CD4-positive, CD25-positive, alpha-beta regulatory T cell (primary cell): Measurements from ENCODE around the gene ART1. TPM values are rescaled to one million over a fixed set of nuclear protein-coding genes. Genes with fewer than 3 reads are reported as not detected.
A peak's percentile ranks its signal among the peaks of the same experiment; 100 is the strongest.

ENCODE experiments used
- ATAC-seq, 2 donors: fragments of 150-1000 bp; cut with Tn5 transposase; one replicate each; pipeline ENCODE4 v1.10.0; 2021; ENCODE audit warnings: low read depth in 2 of 2, moderate number of reproducible peaks in 2 of 2, moderate library complexity in 1 of 2
- DNase-seq, 3 donors: peaks; one replicate each; pipeline versions ENCODE4 v3.0.0 to v3.0.0-alpha.2; 2012 to 2022; ENCODE audit warnings: mixed read lengths in 1 of 3
- H3K27ac ChIP-seq: one replicate; pipeline ENCODE4 v1.7.0; 2013; ENCODE audit warnings: mild to moderate bottlenecking, low read length; ENCODE audit not compliant: insufficient read depth, poor library complexity, severe bottlenecking
- H3K27me3 ChIP-seq: one replicate; pipeline ENCODE4 v1.7.0; 2013; ENCODE audit warnings: low read length; ENCODE audit not compliant: control insufficient read depth, insufficient read depth
- H3K36me3 ChIP-seq: one replicate; pipeline ENCODE4 v1.7.0; 2013; ENCODE audit warnings: mild to moderate bottlenecking, low read length, moderate library complexity; ENCODE audit not compliant: control insufficient read depth, insufficient read depth
- H3K4me1 ChIP-seq: 2 replicates; pipeline ENCODE4 v1.7.0; 2013; ENCODE audit warnings: mild to moderate bottlenecking, low read length; ENCODE audit not compliant: insufficient read depth, control insufficient read depth, poor library complexity, severe bottlenecking
- H3K4me3 ChIP-seq: one replicate; pipeline ENCODE4 v1.7.0; 2013; ENCODE audit warnings: low read depth, mild to moderate bottlenecking, low read length, moderate library complexity
- H3K9me3 ChIP-seq, 2 experiments: 1 replicate in 1 of 2; 2 replicates in 1 of 2; pipeline ENCODE4 v1.7.0; 2013; ENCODE audit warnings: low read length in 2 of 2, mild to moderate bottlenecking in 1 of 2, moderate library complexity in 1 of 2; ENCODE audit not compliant: control insufficient read depth in 2 of 2
- H3K27ac Mint-ChIP-seq, 3 donors: one replicate each; pipeline ENCODE4 v1.8.0; 2020 to 2022; ENCODE audit warnings: mild to moderate bottlenecking in 3 of 3, mixed read lengths in 3 of 3, moderate library complexity in 2 of 3
- H3K27me3 Mint-ChIP-seq: one replicate; pipeline ENCODE4 v1.8.0; 2022; ENCODE audit warnings: mild to moderate bottlenecking, mixed read lengths
- H3K36me3 Mint-ChIP-seq: one replicate; pipeline ENCODE4 v1.8.0; 2020; ENCODE audit warnings: mixed read lengths
- H3K4me1 Mint-ChIP-seq, 4 donors: one replicate each; pipeline ENCODE4 v1.8.0; 2020 to 2022; ENCODE audit warnings: mixed read lengths in 4 of 4, mild to moderate bottlenecking in 1 of 4
- H3K4me3 Mint-ChIP-seq, 4 donors: one replicate each; pipeline ENCODE4 v1.8.0; 2020 to 2022; ENCODE audit warnings: mild to moderate bottlenecking in 4 of 4, mixed read lengths in 4 of 4, moderate library complexity in 3 of 4
- H3K9me3 Mint-ChIP-seq, 7 donors: one replicate each; pipeline ENCODE4 v1.8.0; 2020 to 2022; ENCODE audit warnings: mixed read lengths in 7 of 7, mild to moderate bottlenecking in 3 of 7, moderate library complexity in 2 of 7
- polyA plus RNA-seq, 4 donors: library from polyadenylated mRNA; unstranded; fragments of 300-500 nt; fragmentation: Illumina TruSeq; gene quantifications; one replicate each; pipeline ENCODE4 v1.2.3, GENCODE V29; 2021
- total RNA-seq: library from RNA; stranded (reverse); gene quantifications from one replicate; pipeline ENCODE4 v1.2.3, GENCODE V29; 2022

Gene ART1
- total and polyA plus RNA-seq, 5 donors from 2014 or later = not detected

DNA sequence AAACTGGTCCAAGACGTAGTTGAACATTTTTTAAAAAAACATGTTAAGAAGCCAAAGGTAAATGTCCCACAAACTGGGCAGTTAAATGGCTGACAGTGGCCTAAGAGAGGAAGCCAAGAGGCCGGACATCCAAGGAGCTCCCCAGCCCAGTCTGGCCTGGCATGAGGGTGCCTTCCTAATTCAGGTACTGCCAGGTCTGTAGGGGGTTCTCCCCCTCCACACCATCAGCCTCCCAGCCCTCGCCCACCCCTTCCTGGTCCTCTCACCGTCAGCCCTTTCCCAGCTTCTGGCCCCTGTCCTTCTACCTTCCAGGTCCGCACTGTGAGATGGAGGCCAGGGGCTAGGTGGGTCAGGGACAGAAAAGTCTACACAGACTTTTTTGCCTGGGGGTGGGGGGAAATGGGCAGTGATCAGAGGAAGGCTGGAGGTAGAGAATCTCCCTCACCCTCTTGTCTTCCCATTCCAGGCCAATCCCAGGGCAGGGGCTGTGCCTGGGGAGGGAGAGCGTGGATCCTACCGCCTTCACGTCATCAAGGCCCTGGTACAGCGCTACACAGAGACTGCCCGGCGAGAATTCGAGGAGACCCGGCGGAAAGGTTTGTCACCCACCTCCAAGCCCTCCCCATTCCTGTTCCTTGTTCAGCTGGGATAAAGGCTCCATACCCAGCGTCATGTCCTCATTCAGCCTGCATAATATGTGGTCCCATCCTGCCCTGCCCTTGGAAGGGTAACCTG lies 9.1 kb upstream of the ART1 start:
- Mint-ChIP-seq H3K27me3 (peaks cover 14% of the 10 kb centered on the region), H3K36me3 (no peaks in the 10 kb centered on the region), H3K27ac (no peak overlapping the region), H3K4me3 (no peak overlapping the region), H3K9me3 (no peaks in the 10 kb centered on the region), H3K4me1 (no peaks in the 10 kb centered on the region)
- no peaks in the 10 kb centered on the region for H3K27me3 ChIP-seq
- no peaks in the 10 kb centered on the region for H3K4me1 ChIP-seq
- H3K4me3 ChIP-seq = no peak overlapping the region
- ATAC-seq (no peak), DNase-seq (no peak)
- no peaks in the 10 kb centered on the region for H3K9me3 ChIP-seq
- no peak overlapping the region for H3K27ac ChIP-seq
- H3K36me3 ChIP-seq = no peaks in the 10 kb centered on the region

GRCh38 chr11:3637201-3637600 lies 7.7 kb upstream of the ART1 start:
- no peaks in the 10 kb centered on the region for H3K9me3 Mint-ChIP-seq
- no peak overlapping the region for H3K4me3 ChIP-seq
- H3K27ac Mint-ChIP-seq = no peak overlapping the region
- H3K36me3 ChIP-seq = no peaks in the 10 kb centered on the region
- H3K4me3 Mint-ChIP-seq = no peak overlapping the region
- H3K27me3 Mint-ChIP-seq = peaks cover 14% of the 10 kb centered on the region
- H3K27ac ChIP-seq = no peak overlapping the region
- H3K9me3 ChIP-seq = no peaks in the 10 kb centered on the region
- no peaks in the 10 kb centered on the region for H3K36me3 Mint-ChIP-seq
- H3K27me3 ChIP-seq = no peaks in the 10 kb centered on the region
- peaks cover 5% of the 10 kb centered on the region for H3K4me1 ChIP-seq
- DNase-seq (no peak), ATAC-seq (no peak)
- H3K4me1 Mint-ChIP-seq = peaks cover 0 to 6% (median 0%) of the 10 kb centered on the region in 4 donors

- H3K27ac Mint-ChIP-seq = no peak overlapping the region
- Histone ChIP-seq H3K27ac (no peak overlapping the region), H3K4me3 (no peak overlapping the region), H3K4me1 (peaks cover 14% of the 10 kb centered on the region), H3K27me3 (peaks cover 4% of the 10 kb centered on the region), H3K36me3 (no peaks in the 10 kb centered on the region), H3K9me3 (no peaks in the 10 kb centered on the region)
- peaks cover 0 to 10% (median 2%) of the 10 kb centered on the region in 4 donors for H3K4me1 Mint-ChIP-seq
- no peaks in the 10 kb centered on the region for H3K9me3 Mint-ChIP-seq
- peaks cover 21% of the 10 kb centered on the region for H3K27me3 Mint-ChIP-seq
- DNase-seq = no peak
- no peaks in the 10 kb centered on the region for H3K36me3 Mint-ChIP-seq
- no peak for ATAC-seq
- no peak overlapping the region for H3K4me3 Mint-ChIP-seq
These were observed 6.4 kb upstream of the ART1 start for GRCh38 chr11:3638513-3638912.

- DNase-seq = no peak
- peaks cover 0 to 3% (median 0%) of the 10 kb centered on the region in 7 donors for H3K9me3 Mint-ChIP-seq
- peaks cover 29% of the 10 kb centered on the region for H3K27me3 Mint-ChIP-seq
- H3K36me3 ChIP-seq = no peaks in the 10 kb centered on the region
- H3K27ac Mint-ChIP-seq = no peak overlapping the region
- peaks cover 0 to 10% (median 2%) of the 10 kb centered on the region in 4 donors for H3K4me1 Mint-ChIP-seq
- H3K27ac ChIP-seq = no peak overlapping the region
- no peaks in the 10 kb centered on the region for H3K36me3 Mint-ChIP-seq
- H3K4me1 ChIP-seq = peaks cover 14% of the 10 kb centered on the region
- no peak overlapping the region for H3K4me3 ChIP-seq
- no peak for ATAC-seq
- peak overlapping the region in 2 of 4 donors; percentile 4 to 43 for H3K4me3 Mint-ChIP-seq
- H3K9me3 ChIP-seq = no peaks in the 10 kb centered on the region
- peaks cover 5% of the 10 kb centered on the region for H3K27me3 ChIP-seq
These were observed 5.1 kb upstream of the ART1 start for GRCh38 chr11:3639841-3640240.

GRCh38 chr11:3641191-3641590 lies 3.7 kb upstream of the ART1 start:
- Mint-ChIP-seq H3K4me1 (peaks cover 0 to 10% (median 2%) of the 10 kb centered on the region in 4 donors), H3K36me3 (no peaks in the 10 kb centered on the region), H3K4me3 (peak overlapping the region; percentile 15 to 80 (median 59)), H3K9me3 (peaks cover 0 to 8% (median 0%) of the 10 kb centered on the region in 7 donors), H3K27me3 (peaks cover 37% of the 10 kb centered on the region), H3K27ac (peak overlapping the region in 2 of 3 donors; percentile 49 to 78)
- DNase-seq (no peak), ATAC-seq (no peak)
- no peak overlapping the region for H3K4me3 ChIP-seq
- H3K4me1 ChIP-seq = peaks cover 14% of the 10 kb centered on the region
- H3K27ac ChIP-seq = no peak overlapping the region
- peaks cover 5% of the 10 kb centered on the region for H3K27me3 ChIP-seq
- H3K36me3 ChIP-seq = no peaks in the 10 kb centered on the region
- no peaks in the 10 kb centered on the region for H3K9me3 ChIP-seq

DNA sequence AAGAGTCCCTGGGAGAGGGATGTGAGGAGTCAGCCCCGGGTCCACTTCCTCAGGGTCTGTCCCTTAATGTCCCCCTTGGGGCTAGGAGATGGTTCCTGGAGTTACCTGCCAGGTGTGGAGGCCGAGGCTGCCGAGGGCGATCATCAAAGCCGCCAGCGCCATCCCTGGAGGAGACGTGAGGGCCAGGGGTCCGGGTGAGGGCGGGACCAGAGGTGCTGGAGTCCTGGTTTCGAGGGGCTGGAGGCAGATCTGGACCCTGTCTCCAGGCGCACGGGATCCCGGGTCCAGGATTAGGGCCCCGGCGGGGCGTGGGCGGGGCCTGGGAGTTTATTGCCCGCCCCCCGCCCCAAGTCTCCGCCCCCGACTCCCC lies 3.2 kb upstream of the ART1 start, which contains the start of gene ART5:
ART5 (minus strand) TSS at position 292 of the 370 bp plus-strand sequence; CDS start at position 162, 130 bp downstream.
- Histone ChIP-seq H3K36me3 (no peaks in the 10 kb centered on the region), H3K4me1 (peaks cover 14% of the 10 kb centered on the region), H3K27ac (no peak within 1 kb of the TSS), H3K4me3 (no peak within 1 kb of the TSS), H3K27me3 (peaks cover 5% of the 10 kb centered on the region), H3K9me3 (no peaks in the 10 kb centered on the region)
- H3K27me3 Mint-ChIP-seq = peaks cover 35% of the 10 kb centered on the region
- DNase-seq (no peak), ATAC-seq (peak in 1 of 2 donors; percentile 9)
- H3K9me3 Mint-ChIP-seq = peaks cover 0 to 8% (median 0%) of the 10 kb centered on the region in 7 donors
- peaks cover 0 to 10% (median 2%) of the 10 kb centered on the region in 4 donors for H3K4me1 Mint-ChIP-seq
- peak within 1 kb of the TSS; percentile 44 to 80 (median 76) for H3K4me3 Mint-ChIP-seq
- peak within 1 kb of the TSS in 2 of 3 donors; percentile 49 to 78 for H3K27ac Mint-ChIP-seq
- no peaks in the 10 kb centered on the region for H3K36me3 Mint-ChIP-seq

GRCh38 chr11:3642071-3642951 lies 2.6 kb upstream of the ART1 start:
- Histone ChIP-seq H3K9me3 (no peaks in the 10 kb centered on the region), H3K4me3 (no peak overlapping the region), H3K27ac (no peak overlapping the region), H3K36me3 (no peaks in the 10 kb centered on the region), H3K27me3 (peaks cover 5% of the 10 kb centered on the region), H3K4me1 (peaks cover 14% of the 10 kb centered on the region)
- H3K27ac Mint-ChIP-seq = no peak overlapping the region
- peak overlapping the region; percentile 44 to 78 (median 70) for H3K4me3 Mint-ChIP-seq
- DNase-seq (peak; percentile 53 to 73 (median 57)), ATAC-seq (peak; percentile 64 to 91)
- H3K4me1 Mint-ChIP-seq = peaks cover 0 to 10% (median 2%) of the 10 kb centered on the region in 4 donors
- peaks cover 31% of the 10 kb centered on the region for H3K27me3 Mint-ChIP-seq
- H3K36me3 Mint-ChIP-seq = no peaks in the 10 kb centered on the region
- peaks cover 0 to 8% (median 0%) of the 10 kb centered on the region in 7 donors for H3K9me3 Mint-ChIP-seq
